ENCODE data around the gene RAP2A. TPM values are rescaled to one million over a fixed set of nuclear protein-coding genes. Genes with fewer than 3 reads are reported as not detected.

The RAP2A gene
- total RNA-seq, 1 experiment from 2014 or later = 33.4 TPM

DNA sequence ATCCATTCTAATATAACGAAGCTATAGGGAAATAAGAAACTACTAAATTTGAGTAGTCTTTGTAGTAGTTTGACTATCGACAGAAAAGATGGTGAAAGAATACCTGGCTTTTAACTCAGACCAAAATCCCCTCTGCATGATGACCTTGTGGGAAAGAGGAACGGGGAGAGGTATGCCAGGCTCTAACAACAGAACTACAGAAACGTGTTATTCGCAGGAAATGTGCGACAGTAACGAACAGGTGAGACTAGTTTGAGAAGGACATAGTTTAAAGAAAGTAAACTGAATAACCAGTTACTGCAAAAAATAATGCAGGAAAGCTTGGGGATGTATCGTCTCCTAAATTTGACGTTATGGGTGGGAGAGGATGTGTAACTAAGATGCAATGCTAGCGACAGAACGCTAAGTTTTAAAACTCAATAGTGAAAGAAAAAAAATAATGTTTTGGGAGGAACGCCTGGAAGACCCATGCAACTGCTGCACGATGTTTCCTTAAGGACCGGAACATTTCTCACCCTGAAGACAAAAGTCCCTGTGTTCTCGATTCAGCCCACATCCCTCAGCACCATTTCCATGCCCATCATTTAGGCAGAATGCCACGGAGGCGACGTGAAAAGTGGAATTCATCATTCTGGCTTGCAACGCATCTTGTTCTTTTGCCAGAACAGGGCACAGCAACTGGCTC, 1.6 kb upstream of the RAP2A start:
- Mint-ChIP-seq H3K4me3 (ENCODE audit: unreplicated experiment) (peak overlapping the region; percentile 85), H3K4me1 (ENCODE audit: insufficient read depth, unreplicated experiment) (peaks cover 28% of the 10 kb centered on the region), H3K27me3 (ENCODE audit: insufficient read depth, unreplicated experiment) (no peaks in the 10 kb centered on the region), H3K9me3 (ENCODE audit: unreplicated experiment) (no peaks in the 10 kb centered on the region), H3K36me3 (ENCODE audit: insufficient read depth, unreplicated experiment) (peaks cover 6% of the 10 kb centered on the region), H3K27ac (ENCODE audit: low read depth, unreplicated experiment) (peak overlapping the region; percentile 91)
- POLR2A ChIA-PET = interaction anchor here (0.6 to 7.3 kb wide), 53 partner anchors 9 to 1771 kb away, joined by 3 to 139 read pairs (median 5); partner anchors contain the start of genes DNAJC3, MBNL2 and UGGT2
- intact Hi-C loops (cut with micrococcal nuclease) = loop anchor here (2.0 to 10.0 kb wide), 2 partner anchors 38 to 1868 kb away; no protein-coding TSS in a partner anchor
- BruUV-seq (replicated peaks) = no TSS peak
- CTCF ChIA-PET = interaction anchor here (0.6 to 2.2 kb wide), 18 partner anchors 9 to 590 kb away, joined by 3 to 9 read pairs (median 4); no protein-coding TSS in a partner anchor
- DNase-seq (ENCODE audit: unreplicated experiment) = no peak
- TF ChIP-seq, protein P1, sequence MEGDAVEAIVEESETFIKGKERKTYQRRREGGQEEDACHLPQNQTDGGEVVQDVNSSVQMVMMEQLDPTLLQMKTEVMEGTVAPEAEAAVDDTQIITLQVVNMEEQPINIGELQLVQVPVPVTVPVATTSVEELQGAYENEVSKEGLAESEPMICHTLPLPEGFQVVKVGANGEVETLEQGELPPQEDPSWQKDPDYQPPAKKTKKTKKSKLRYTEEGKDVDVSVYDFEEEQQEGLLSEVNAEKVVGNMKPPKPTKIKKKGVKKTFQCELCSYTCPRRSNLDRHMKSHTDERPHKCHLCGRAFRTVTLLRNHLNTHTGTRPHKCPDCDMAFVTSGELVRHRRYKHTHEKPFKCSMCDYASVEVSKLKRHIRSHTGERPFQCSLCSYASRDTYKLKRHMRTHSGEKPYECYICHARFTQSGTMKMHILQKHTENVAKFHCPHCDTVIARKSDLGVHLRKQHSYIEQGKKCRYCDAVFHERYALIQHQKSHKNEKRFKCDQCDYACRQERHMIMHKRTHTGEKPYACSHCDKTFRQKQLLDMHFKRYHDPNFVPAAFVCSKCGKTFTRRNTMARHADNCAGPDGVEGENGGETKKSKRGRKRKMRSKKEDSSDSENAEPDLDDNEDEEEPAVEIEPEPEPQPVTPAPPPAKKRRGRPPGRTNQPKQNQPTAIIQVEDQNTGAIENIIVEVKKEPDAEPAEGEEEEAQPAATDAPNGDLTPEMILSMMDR (IDR thresholded peaks at IDR 0.05; ENCODE audit: unreplicated experiment) = no peak

DNA sequence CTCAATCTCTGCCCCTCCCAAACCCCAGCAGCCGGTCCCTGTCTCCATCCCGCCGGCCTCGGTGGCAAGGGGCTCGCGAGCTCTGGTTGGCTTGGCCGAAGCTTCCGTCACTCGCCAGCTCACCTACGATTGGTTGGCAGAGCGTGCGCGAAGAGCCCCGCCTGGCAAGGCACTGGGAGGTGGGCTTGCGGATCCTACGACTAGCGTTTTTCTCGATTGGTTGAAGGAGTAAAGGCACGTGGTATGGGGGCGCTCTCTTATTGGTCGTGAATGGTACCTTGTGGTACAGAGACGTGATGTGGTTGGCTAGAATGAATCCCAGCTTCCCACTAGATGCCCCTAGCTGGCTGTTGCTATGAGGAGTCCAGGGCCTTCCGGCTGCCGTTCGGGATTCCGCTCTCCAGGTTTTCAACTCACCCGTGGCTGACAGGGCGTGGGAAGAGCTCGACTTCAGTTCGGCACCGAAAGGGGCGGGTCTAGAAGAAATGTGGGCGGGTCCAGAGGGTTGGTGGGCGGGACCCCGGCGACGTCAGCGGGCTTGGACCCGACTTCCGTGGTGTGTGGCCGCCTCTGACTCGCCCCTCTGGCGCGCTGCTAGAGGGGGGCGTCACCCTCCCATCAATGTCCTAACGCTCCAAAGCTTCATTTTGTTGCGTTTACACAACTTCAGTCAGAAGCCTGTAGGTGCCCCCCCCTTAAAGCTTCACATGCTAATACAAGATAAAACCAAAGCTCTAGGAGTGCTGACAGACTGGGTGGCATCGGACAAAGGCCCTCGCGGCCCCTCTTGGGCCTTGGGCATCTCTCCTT, 847 bp upstream of the RAP2A start:
- Mint-ChIP-seq H3K4me3 (ENCODE audit: unreplicated experiment) (peak overlapping the region; percentile 85), H3K9me3 (ENCODE audit: unreplicated experiment) (no peaks in the 10 kb centered on the region), H3K4me1 (ENCODE audit: insufficient read depth, unreplicated experiment) (peaks cover 28% of the 10 kb centered on the region), H3K27me3 (ENCODE audit: insufficient read depth, unreplicated experiment) (no peaks in the 10 kb centered on the region), H3K27ac (ENCODE audit: low read depth, unreplicated experiment) (peak overlapping the region; percentile 91), H3K36me3 (ENCODE audit: insufficient read depth, unreplicated experiment) (peaks cover 6% of the 10 kb centered on the region)
- peak; percentile 100 for DNase-seq (ENCODE audit: unreplicated experiment)
- intact Hi-C loops (cut with micrococcal nuclease) = loop anchor here (1.0 to 10.0 kb wide), 6 partner anchors 38 to 1868 kb away; partner anchors contain the start of gene MBNL2
- TF ChIP-seq, protein P1 (IDR thresholded peaks at IDR 0.05; ENCODE audit: unreplicated experiment) = no peak
- BruUV-seq (replicated peaks) = TSS peak; percentile 48
- ChIA-PET CTCF (interaction anchor here (0.5 to 2.2 kb wide), 23 partner anchors 10 to 1977 kb away, joined by 3 to 9 read pairs (median 4); no protein-coding TSS in a partner anchor), POLR2A (interaction anchor here (0.6 to 7.3 kb wide), 61 partner anchors 10 to 1790 kb away, joined by 3 to 139 read pairs (median 5); partner anchors contain the start of genes DNAJC3, MBNL2 and UGGT2)

DNA sequence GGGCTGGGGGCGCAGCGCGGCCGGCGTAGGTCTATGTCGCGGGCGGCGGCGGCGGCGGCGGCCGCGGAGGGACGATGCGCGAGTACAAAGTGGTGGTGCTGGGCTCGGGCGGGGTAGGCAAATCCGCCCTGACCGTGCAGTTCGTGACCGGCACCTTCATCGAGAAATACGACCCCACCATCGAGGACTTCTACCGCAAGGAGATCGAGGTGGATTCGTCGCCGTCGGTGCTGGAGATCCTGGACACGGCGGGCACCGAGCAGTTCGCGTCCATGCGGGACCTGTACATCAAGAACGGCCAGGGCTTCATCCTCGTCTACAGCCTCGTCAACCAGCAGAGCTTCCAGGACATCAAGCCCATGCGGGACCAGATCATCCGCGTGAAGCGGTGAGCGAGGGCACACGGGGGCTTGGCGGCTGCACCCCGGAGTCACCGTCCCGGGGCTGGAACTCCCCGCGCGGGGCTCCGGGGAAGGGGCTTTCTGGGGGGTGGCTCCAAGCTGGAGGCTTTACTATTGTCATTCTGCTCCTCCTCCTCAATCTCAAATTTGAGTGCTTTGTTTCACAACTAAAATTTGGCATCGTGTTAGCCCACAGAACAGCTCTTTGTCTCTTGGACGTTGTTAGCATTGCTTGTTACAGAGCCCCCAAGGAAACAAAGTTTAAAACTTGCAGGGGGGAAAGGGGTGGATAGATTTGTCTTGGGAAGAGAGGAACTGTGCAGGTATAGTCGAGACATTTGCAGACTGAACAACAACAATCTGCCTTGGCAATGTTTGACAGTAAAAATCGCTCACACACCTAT, 630 bp downstream of the RAP2A start:
- Mint-ChIP-seq H3K36me3 (ENCODE audit: insufficient read depth, unreplicated experiment) (peaks cover 6% of the 10 kb centered on the region), H3K4me3 (ENCODE audit: unreplicated experiment) (peak overlapping the region; percentile 85), H3K4me1 (ENCODE audit: insufficient read depth, unreplicated experiment) (peaks cover 28% of the 10 kb centered on the region), H3K9me3 (ENCODE audit: unreplicated experiment) (no peaks in the 10 kb centered on the region), H3K27ac (ENCODE audit: low read depth, unreplicated experiment) (peak overlapping the region; percentile 44), H3K27me3 (ENCODE audit: insufficient read depth, unreplicated experiment) (no peaks in the 10 kb centered on the region)
- CTCF ChIA-PET = interaction anchor here (0.6 to 3.2 kb wide), 12 partner anchors 14 to 1810 kb away, joined by 3 to 16 read pairs (median 4); no protein-coding TSS in a partner anchor
- BruUV-seq (replicated peaks) = TSS peak; percentile 25
- intact Hi-C loops (cut with micrococcal nuclease) = loop anchor here (10.0 kb wide), 1 partner anchor 1870 kb away; no protein-coding TSS in a partner anchor
- POLR2A ChIA-PET = interaction anchor here (0.6 to 7.3 kb wide), 44 partner anchors 8 to 1827 kb away, joined by 3 to 139 read pairs (median 5); partner anchors contain the start of genes DNAJC3, MBNL2 and UGGT2
- TF ChIP-seq, protein P1 (IDR thresholded peaks at IDR 0.05; ENCODE audit: unreplicated experiment) = no peak
- DNase-seq (ENCODE audit: unreplicated experiment) = peak; percentile 56
